Measurements from ENCODE around the gene LSMEM2. TPM values are rescaled to one million over a fixed set of nuclear protein-coding genes. Genes with fewer than 3 reads are reported as not detected.
A peak's percentile ranks its signal among the peaks of the same experiment; 100 is the strongest.

Gene LSMEM2
- under 1 TPM in 3 of 4 donors, not detected in 1; 0.41 to 0.98 (median 0.49) TPM for total RNA-seq

GRCh38 chr3:50278880-50279224 lies at the start of gene LSMEM2:
Gene LSMEM2, plus strand, starts transcription at chr3:50279087. Its CDS starts 27 bp downstream, at chr3:50279114.
- Histone ChIP-seq H3K4me1 (peaks cover 15 to 25% of the 10 kb centered on the region in 2 donors), H3K9me3 (no peaks in the 10 kb centered on the region), H3K36me3 (no peaks in the 10 kb centered on the region), H3K27me3 (no peaks in the 10 kb centered on the region), H3K4me3 (peak within 1 kb of the TSS in 2 of 4 donors; percentile 25 to 34), H3K27ac (peak within 1 kb of the TSS; percentile 77 to 88 (median 82))
- in situ Hi-C loops (cut with MboI; ENCODE audit: low sequenced_read_pairs in 4 of 4) (loop anchor here in 1 of 4 donors (10.0 to 25.0 kb wide), 2 partner anchors 54 to 342 kb away; partner anchors contain the start of genes MON1A and RBM6), intact Hi-C loops (cut with DNase I; ENCODE audit: low total_unique reads) (no loop called here)
- ATAC-seq, result peak; percentile 92 to 93
- TF ChIP-seq POLR2A (IDR thresholded peaks at IDR 0.05) (no peak), CTCF (IDR thresholded peaks at IDR 0.05 in 4 of 5, conservative IDR thresholded peaks at IDR 0.05 in 1 of 5) (no peak)
- peak; percentile 53 to 88 for DNase-seq

- TF ChIP-seq POLR2A (IDR thresholded peaks at IDR 0.05) (no peak), CTCF (IDR thresholded peaks at IDR 0.05 in 4 of 5, conservative IDR thresholded peaks at IDR 0.05 in 1 of 5) (no peak)
Observed at GRCh38 chr3:50229490-50229889, 49.4 kb upstream of the LSMEM2 start.

GRCh38 chr3:50230104-50230793 lies 48.6 kb upstream of the LSMEM2 start:
- ATAC-seq (no peak), DNase-seq (no peak)
- no peaks in the 10 kb centered on the region for H3K36me3 ChIP-seq
- H3K4me1 ChIP-seq, result peaks cover 18 to 22% of the 10 kb centered on the region in 2 donors
- in situ Hi-C loops (cut with MboI; ENCODE audit: low sequenced_read_pairs in 4 of 4) (no loop called here), intact Hi-C loops (cut with DNase I; ENCODE audit: low total_unique reads) (no loop called here)
- H3K4me3 ChIP-seq, result no peak overlapping the region
- no peaks in the 10 kb centered on the region for H3K27me3 ChIP-seq
- no peak overlapping the region for H3K27ac ChIP-seq
- H3K9me3 ChIP-seq, result no peaks in the 10 kb centered on the region
- no peak for TF ChIP-seq POLR2A (IDR thresholded peaks at IDR 0.05)
- TF ChIP-seq CTCF (IDR thresholded peaks at IDR 0.05 in 4 of 5, conservative IDR thresholded peaks at IDR 0.05 in 1 of 5), result no peak

More at GRCh38 chr3:50229490-50229889, 49.4 kb upstream of the LSMEM2 start:
- DNase-seq, result no peak
- ATAC-seq, result no peak
- H3K9me3 ChIP-seq, result no peaks in the 10 kb centered on the region
- H3K36me3 ChIP-seq, result no peaks in the 10 kb centered on the region
- H3K27ac ChIP-seq, result no peak overlapping the region
- in situ Hi-C loops (cut with MboI; ENCODE audit: low sequenced_read_pairs in 4 of 4), result loop anchor here in 2 of 4 donors (5.0 to 10.0 kb wide), 2 partner anchors 43 to 45 kb away; partner anchors contain the start of gene LSMEM2 (in 1 of the 2)
- peaks cover 13 to 21% of the 10 kb centered on the region in 2 donors for H3K4me1 ChIP-seq
- no peak overlapping the region for H3K4me3 ChIP-seq
- H3K27me3 ChIP-seq, result no peaks in the 10 kb centered on the region
- intact Hi-C loops (cut with DNase I; ENCODE audit: low total_unique reads), result no loop called here

- H3K36me3 ChIP-seq, result no peaks in the 10 kb centered on the region
- peaks cover 21 to 24% of the 10 kb centered on the region in 2 donors for H3K4me1 ChIP-seq
- TF ChIP-seq POLR2A (IDR thresholded peaks at IDR 0.05), result no peak
- in situ Hi-C loops (cut with MboI; ENCODE audit: low sequenced_read_pairs in 4 of 4), result no loop called here
- no peak overlapping the region for H3K4me3 ChIP-seq
- H3K27me3 ChIP-seq, result no peaks in the 10 kb centered on the region
- ATAC-seq (no peak), DNase-seq (no peak)
- intact Hi-C loops (cut with DNase I; ENCODE audit: low total_unique reads), result no loop called here
- no peak overlapping the region for H3K27ac ChIP-seq
- no peaks in the 10 kb centered on the region for H3K9me3 ChIP-seq
Observed at GRCh38 chr3:50230794-50231125, 48.1 kb upstream of the LSMEM2 start.

GRCh38 chr3:50231581-50231980 lies 47.3 kb upstream of the LSMEM2 start:
- TF ChIP-seq POLR2A (IDR thresholded peaks at IDR 0.05) (no peak), CTCF (IDR thresholded peaks at IDR 0.05 in 4 of 5, conservative IDR thresholded peaks at IDR 0.05 in 1 of 5) (no peak)
- Histone ChIP-seq H3K36me3 (no peaks in the 10 kb centered on the region), H3K27me3 (no peaks in the 10 kb centered on the region), H3K4me3 (no peak overlapping the region), H3K4me1 (peaks cover 21% of the 10 kb centered on the region in 2 donors), H3K9me3 (no peaks in the 10 kb centered on the region), H3K27ac (no peak overlapping the region)
- ATAC-seq (no peak), DNase-seq (no peak)
- intact Hi-C loops (cut with DNase I; ENCODE audit: low total_unique reads) (no loop called here), in situ Hi-C loops (cut with MboI; ENCODE audit: low sequenced_read_pairs in 4 of 4) (no loop called here)

All from gastrocnemius medialis (tissue), 4 donors.